Suprapubic skin (tissue), 3 donors: ENCODE data around the gene GPHA2.

ENCODE experiments used
- EP300 ChIP-seq: sonication (generic); formaldehyde crosslinking; IDR thresholded peaks from one replicate; pipeline ENCODE4 v1.6.1; 2017; ENCODE audit warnings: antibody characterized with exemption
- POLR2A ChIP-seq, 2 donors: fragments of 450-650 bp; IDR thresholded peaks; one replicate each; pipeline ENCODE4 v1.6.1; 2017; ENCODE audit warnings: antibody characterized with exemption in 2 of 2, mild to moderate bottlenecking in 2 of 2, moderate library complexity in 2 of 2
- TF ChIP-seq, protein P1 (sequence below), 2 donors: fragments of 200-600 bp in 1 of 2; fragments of 450-650 bp in 1 of 2; sonication (generic) in 1 of 2; IDR thresholded peaks; one replicate each; pipeline ENCODE4 v1.5.1; 2016 to 2019; ENCODE audit warnings: antibody characterized with exemption in 2 of 2, mild to moderate bottlenecking in 1 of 2, moderate library complexity in 1 of 2

GRCh38 chr11:64908766-64909165 lies 26.9 kb downstream of the GPHA2 start:
- no peak for TF ChIP-seq POLR2A (IDR thresholded peaks at IDR 0.05)
- TF ChIP-seq EP300, result no peak
- TF ChIP-seq, protein P1, sequence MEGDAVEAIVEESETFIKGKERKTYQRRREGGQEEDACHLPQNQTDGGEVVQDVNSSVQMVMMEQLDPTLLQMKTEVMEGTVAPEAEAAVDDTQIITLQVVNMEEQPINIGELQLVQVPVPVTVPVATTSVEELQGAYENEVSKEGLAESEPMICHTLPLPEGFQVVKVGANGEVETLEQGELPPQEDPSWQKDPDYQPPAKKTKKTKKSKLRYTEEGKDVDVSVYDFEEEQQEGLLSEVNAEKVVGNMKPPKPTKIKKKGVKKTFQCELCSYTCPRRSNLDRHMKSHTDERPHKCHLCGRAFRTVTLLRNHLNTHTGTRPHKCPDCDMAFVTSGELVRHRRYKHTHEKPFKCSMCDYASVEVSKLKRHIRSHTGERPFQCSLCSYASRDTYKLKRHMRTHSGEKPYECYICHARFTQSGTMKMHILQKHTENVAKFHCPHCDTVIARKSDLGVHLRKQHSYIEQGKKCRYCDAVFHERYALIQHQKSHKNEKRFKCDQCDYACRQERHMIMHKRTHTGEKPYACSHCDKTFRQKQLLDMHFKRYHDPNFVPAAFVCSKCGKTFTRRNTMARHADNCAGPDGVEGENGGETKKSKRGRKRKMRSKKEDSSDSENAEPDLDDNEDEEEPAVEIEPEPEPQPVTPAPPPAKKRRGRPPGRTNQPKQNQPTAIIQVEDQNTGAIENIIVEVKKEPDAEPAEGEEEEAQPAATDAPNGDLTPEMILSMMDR (IDR thresholded peaks at IDR 0.05), result no peak
